Fibroblast of skin of abdomen (primary cell): ENCODE data around the gene KANSL1.

Source experiments
- DNase-seq: peaks from one replicate; pipeline ENCODE4 v3.0.0-alpha.2; 2013

Gene KANSL1

DNA sequence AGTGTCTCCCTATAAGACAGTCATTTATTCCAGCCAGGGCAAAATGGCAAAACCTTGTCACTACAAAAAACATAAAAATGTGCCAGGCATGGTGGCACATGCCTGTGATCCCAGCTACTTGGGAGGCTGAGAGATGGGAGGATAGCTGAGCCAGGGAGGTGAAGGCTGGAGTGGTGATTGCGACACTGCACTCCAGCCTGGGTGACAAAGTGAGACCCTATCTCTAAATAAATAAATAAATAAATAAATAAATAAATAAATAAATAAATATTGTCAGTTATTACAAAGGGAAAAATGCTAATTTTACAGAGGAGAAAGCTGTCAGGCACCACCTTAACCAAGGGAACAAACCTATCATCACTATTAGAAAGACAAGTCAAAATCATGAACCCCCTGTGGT, 118.7 kb downstream of the KANSL1 start:
- DNase-seq = no peak

DNA sequence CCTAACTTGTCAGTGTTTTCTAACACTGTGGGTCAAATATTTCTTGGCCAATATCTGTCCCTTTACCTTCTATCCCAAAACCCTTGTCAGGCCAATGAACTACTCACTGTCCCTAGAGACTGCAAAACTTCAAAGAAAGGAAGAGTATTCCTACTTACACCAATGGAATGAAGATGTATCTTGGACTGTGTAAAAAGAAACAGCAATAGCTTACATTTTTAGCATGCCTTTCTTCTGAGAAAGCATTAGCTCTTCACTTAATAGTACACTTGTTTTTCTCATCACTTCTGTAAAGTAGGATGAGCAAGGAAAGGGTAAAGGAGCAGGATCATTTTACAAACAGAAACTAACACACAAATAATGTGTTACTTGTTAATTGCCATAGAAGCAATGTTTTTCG, 120.2 kb downstream of the KANSL1 start:
- DNase-seq = peak; percentile 72

DNA sequence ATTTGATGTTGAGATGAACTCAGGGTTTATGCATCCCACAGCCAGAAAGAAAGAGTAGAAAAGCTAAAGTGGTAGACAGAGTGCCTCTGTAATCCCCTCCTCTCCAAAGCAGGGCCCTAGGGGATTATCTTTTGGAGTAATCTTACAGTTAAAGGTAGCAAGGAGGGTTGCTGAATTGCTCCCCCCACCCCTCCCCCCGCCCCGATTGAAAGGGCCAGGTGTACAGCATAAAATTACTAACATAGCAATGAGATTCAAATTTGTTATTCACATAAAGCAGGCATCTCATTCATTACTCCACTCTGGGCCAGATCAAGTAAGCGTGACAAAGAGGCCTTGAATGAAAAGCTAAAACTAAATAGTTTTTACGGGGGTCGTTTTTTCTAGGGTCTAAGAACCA, 121.4 kb downstream of the KANSL1 start:
- no peak for DNase-seq

DNA sequence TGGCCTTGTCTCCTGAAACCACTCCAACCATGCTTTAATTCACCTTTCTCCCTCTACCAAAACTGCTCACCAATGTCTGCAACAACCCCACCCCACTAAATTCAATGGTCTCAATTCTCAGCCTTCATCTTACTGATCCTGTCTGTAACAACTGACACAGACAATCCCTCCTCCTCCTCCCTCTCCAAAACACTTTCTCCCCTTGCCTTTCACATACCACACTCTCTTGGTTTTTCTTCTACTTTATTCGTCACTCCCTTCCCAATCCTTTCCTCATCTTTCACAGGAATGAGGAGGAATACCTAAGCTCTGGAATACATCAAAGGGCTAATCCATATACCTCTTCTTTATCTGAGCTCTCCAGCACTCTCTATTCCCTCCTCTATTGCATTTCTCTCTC, 128.8 kb downstream of the KANSL1 start:
- no peak for DNase-seq

- peak; percentile 88 for DNase-seq
These were observed 130.0 kb downstream of the KANSL1 start for GRCh38 chr17:46063241-46063640.

GRCh38 chr17:46061435-46061834, 131.8 kb downstream of the KANSL1 start:
- no peak for DNase-seq

GRCh38 chr17:46060461-46060860, 132.8 kb downstream of the KANSL1 start:
- DNase-seq = no peak

GRCh38 chr17:46059486-46059885, 133.7 kb downstream of the KANSL1 start:
- no peak for DNase-seq

- no peak for DNase-seq
These were observed 135.9 kb downstream of the KANSL1 start for GRCh38 chr17:46057366-46057765.

DNA sequence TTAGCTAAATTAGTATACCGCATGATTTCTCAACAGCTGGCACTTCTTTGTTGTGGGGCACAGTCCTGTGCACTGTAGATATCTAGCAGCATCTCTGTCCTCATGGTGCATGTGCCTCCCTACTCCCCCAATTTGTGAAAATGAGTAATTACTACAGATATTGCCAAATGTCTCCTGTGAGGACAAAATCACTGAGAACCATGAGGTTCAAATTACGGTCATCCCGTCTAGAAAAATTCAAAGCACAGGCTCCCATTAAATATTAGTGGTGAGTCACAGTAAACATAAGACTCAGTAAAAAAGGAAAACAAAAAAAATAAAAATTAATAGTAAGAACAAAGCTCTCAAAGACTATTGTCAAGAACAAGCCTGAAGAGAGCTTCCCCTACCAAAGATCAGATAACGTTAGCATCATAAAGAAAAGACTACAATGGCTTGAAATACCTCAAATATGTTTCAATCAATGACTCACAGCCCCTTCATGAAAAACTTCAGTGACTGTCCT, 136.4 kb downstream of the KANSL1 start:
- DNase-seq = peak; percentile 48

DNA sequence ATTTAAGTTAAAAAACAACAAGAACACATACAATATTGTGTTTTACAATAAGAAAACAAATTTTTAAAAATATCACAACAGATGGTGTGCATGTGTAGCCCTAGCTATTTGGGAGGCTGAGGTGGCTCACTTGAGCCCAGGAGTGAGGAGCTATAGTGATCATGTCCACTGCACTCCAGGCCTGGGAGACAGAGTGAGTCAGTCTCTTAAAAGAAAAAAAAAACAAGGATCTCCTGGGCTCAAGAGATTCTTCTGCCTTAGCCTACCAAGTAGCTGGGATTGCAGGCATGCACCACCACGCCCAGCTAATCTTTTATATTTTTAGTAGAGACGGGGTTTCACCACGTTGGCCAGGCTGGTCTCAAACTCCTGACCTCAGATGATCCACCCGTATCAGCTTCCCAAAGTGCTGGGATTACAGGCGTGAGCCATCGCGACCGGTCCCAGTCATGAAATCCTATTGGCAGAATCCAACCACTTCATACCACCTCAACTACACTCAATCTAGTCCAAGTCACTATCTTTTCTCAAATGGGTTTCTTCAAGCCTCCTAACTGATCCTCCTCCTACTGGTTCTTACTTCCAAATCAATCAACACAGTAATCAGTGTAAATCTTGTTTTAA, 139.2 kb downstream of the KANSL1 start:
- DNase-seq = peak; percentile 16

GRCh38 chr17:46049656-46050055, 143.6 kb downstream of the KANSL1 start:
- no peak for DNase-seq

GRCh38 chr17:46047856-46048255, 145.4 kb downstream of the KANSL1 start:
- DNase-seq = no peak

GRCh38 chr17:46047398-46047797, 145.8 kb downstream of the KANSL1 start:
- DNase-seq = no peak

DNA sequence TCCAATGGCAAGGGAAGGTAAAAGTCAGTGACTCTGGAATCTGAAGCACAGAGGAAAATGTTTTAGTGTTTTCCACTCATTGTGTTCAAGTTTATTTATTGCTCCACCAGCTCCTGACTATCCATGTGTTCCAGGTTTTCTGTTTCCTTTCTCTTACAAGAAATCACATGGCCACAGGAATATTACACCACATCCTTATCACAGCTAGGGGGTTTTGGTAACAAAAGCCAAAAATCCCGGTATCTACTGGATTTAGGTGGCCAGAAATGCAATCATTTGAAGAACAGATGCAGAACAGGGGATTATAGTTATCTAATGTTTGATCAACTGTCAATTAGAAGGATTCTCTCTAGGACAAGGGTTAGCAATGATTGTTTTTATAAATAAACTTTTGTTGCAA, 146.3 kb downstream of the KANSL1 start:
- no peak for DNase-seq

DNA sequence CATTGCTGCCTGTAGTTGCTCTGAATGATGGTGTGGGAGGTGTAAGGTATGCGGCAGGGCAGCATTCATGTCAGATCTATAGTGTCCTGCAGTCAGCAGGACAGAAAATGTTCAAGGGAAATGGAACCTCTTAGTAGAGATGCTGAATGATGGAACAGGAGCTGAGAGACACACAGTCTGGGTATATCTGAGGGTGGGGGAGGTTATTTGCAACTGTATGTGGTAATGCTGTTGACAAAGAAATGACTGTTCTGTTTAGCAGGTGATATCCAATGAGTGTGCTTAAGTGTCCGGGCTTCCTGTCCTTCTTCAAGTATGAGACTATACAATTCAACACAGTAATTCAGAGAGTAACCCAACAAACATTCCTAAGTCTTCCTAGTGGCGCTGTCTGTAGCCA, 147.6 kb downstream of the KANSL1 start:
- DNase-seq = no peak

GRCh38 chr17:46044989-46045388, 148.2 kb downstream of the KANSL1 start:
- no peak for DNase-seq

DNA sequence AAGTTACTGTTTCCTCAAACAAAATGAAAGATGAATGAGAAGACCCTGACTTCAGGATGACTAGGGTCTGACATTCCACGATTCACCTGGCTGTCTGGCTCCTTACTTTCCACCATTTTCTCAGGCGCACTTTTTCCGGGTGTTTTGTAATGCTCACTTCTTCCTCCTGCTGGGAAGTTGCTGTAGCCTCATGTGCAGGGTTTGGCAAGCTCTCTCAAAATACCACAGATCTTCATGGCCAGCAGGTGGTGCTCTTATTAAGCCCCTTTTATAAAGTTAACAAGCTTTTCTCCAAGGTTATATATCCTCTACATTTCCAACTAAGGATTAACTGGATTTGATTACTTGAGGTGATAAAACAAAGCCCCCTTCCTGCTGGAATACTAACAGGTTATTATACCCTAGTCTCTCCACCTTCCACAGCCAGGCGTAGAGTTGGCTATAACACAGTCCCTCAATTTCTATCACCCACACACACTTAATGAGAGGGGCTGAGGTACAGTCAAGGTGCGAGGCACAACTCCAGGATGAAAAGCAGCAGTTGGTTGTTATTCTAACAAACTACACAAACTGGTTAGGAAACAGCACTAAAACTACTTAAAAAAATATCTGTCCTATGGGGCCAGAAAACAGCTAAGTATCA, 148.8 kb downstream of the KANSL1 start:
- peak; percentile 85 for DNase-seq

DNA sequence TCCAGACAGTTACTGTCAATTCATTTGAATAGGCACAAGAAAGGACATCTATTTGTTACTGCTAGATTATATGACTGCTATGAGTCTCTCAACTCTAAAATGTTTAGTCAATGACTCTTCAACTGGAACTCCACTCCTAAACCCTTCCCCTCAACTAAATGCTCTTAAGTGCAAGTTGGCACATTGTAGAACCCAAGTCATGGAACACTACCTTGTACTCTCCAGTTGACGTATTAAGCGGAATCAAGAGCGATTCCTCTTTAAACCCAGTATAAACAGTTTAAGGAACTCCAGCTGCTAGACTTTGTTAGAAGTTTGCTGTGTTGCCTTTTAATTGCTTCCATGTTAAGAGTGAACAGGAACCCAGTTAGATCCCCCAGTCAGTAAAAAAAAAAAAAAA, 149.6 kb downstream of the KANSL1 start:
- DNase-seq = no peak

DNA sequence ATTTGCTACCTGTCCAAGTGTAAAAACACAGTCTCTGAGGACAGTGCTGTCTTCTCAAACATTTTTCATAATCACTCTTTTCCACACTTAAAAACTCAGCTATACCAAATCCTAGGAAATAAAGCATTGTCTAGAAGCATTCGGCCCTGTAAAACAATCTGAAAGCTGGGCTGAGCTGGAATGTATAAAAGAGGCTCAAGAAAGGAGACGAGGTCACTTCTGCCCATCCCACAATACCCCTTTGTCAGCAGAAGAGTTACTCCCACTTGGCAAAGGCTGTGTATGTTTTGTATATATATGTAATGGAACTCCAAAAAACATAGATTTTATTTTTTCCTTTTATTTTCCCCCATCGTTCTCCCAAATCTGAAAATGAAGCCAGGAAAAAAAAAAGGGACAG, 150.3 kb downstream of the KANSL1 start:
- DNase-seq = no peak

- no peak for DNase-seq
These were observed 151.0 kb downstream of the KANSL1 start for GRCh38 chr17:46042246-46042645.

DNA sequence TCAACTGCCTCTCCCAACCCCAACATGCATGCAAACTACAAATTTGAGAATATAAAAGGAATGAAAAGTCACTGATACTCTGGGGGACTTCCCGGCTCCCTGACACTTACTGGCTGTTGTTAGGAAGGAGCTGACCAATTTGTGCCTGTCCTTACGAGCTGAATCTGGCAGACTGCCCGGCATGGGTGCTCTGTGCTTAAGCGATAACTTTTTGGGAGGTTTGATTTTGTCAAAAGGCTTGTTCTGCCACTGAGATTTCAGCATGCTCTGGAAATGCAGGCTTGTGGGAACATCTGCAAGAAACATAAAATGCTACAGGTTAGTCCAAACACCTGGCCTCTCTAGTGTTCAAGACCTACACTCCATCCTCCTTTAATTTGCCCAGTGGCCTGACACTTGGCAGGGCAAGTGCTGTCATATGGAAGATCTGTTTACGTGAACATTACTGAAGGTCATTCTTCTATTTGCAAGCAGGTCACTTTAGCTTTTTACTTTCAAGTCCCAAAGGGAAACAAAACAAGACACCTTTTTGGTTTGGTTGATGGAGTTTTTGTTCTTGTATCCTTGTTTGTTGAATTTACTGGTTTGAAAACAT, 153.5 kb downstream of the KANSL1 start:
- no peak for DNase-seq

DNA sequence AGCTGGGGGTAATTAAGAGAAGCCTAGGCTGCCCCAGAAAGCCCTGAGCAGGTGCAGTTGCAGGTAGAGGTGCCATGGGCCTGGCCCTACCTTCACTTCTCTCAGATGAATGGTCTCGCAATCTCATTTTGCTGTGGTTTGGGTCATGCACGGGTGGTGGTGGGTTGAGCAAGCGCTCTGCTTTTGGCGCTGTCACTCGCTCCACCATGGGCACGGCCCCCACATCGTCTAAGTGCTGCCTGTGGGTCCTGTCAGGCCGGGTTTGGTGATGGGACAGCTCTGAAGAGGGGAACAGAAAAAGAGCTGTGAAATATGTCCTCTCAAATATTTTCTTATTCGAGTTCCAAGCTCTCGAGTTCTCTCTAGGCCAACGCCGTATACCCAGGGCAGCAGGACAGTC, 154.3 kb downstream of the KANSL1 start:
- no peak for DNase-seq

- no peak for DNase-seq
These were observed 154.8 kb downstream of the KANSL1 start for GRCh38 chr17:46038414-46038813.
